ENCODE results near the gene TLL2.

The TLL2 gene

DNA sequence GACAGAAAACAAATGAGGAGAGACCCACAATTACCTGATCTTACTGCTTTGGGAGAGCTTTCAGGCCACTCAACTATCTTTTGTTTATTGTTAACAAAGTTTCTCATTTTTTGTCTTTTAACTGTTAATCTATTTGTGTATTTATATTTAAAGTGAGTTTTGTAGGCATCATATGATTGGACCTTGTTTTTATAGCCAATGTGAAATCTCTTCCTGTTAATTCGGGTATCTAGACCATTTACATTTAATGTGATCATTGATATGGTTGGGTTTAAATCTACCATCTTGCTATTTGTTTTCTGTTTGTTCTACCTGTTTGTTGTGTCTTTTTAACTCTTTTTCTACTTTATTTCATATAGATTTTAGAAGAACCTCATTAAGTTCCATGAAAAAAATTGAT lies 167.4 kb downstream of the TLL2 start:
- DNase-seq, result no peak

DNA sequence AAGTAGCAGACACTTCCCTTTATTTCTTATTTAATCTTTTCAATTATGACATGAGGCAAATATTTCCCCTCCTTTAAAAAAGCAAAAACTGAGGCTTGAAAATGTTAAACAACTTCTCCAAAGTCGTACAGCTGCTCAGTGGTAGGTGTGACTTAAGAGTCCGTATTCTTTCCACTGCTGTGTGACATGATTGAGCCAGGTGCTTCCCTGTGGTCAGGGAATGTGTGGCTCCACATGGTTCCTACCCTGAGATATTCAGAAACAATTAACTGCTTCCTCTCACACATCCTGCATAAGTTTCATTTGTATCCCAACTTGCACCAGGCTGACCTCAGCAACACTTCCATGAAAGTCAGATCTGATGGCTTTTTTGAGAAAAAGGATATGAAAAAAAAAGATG lies 168.5 kb downstream of the TLL2 start:
- DNase-seq, result no peak

DNA sequence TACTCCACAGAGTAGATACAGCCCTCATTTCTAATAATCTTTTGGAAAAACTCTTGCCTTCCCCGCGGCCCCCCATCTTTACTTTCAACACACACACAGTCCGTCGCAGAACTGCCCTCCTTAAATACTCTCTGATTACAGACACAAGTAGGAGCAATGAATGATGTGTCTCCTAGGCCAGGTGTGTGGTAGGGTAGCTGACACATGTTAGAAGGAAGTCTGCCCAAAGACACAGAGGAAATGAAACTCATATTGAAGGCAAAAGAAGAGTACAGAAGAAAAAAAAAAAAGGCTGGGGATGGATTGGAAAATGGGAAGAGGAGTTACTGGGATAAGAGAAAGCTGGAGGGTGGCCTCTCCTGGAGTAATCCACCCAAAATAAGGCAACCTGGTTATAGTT lies 169.5 kb downstream of the TLL2 start:
- no peak for DNase-seq

DNA sequence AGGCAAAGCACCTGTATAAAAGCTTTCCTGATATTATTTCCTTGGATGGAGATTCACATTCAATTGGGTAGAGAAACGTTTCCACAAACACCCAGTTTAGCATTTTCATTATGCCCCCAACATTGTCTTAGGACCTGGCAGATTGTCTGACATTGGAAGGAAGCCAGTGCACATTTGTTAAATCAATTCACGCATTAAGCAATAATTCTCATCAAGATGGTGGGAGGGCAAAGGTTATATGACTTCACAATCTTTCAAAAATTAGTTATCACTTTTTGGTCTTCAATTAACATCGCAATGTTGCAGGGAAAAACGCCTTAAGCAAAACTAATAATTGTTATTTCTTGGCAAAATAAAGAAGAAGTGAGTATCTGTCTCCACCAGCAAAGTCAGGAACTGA lies 171.3 kb downstream of the TLL2 start:
- no peak for DNase-seq

DNA sequence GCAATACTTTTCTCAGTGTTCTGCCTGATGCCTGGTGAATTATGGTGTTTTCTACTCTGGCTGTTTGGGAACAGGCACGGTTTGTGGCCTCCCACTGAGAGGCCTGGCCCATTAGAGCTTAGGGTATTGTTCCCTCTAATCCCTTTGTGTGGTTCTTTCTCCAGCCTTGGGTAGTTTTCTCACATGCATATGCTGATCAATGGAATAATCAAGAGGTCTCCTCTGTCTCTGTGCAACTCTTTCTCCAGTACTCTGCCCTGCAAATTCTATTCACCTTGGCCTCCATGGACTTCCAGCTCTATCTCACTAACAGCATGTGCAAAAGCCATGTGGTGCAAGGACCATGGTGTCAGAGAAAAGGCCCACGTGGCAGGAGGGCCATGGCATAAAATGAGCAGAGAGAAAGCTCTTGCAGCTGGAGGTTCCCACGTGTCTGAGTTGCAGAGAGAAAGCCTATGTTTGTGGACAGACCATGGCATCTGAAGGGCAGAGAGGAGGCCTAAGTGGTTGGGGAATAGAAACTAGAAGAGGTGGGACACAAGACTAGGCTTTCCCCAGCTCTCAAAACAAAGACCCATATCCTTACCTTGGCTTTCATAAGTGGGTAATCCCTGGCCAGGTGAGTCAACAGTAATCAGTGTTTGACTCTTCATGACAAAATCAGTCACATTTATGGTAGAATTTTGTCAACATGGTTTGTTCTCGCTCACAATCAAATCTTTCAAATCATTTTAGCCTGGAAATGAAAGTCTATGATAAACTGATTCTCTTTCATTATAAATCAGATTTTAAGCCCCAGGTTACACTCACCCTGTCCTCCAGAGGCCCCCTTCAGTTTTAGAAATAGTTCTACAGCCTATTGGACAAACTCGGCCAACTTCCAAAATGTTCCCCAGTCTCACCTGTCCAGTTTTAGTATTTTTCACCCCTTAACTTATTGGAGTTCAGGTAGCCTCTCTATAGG lies 172.2 kb downstream of the TLL2 start:
- DNase-seq, result no peak

DNA sequence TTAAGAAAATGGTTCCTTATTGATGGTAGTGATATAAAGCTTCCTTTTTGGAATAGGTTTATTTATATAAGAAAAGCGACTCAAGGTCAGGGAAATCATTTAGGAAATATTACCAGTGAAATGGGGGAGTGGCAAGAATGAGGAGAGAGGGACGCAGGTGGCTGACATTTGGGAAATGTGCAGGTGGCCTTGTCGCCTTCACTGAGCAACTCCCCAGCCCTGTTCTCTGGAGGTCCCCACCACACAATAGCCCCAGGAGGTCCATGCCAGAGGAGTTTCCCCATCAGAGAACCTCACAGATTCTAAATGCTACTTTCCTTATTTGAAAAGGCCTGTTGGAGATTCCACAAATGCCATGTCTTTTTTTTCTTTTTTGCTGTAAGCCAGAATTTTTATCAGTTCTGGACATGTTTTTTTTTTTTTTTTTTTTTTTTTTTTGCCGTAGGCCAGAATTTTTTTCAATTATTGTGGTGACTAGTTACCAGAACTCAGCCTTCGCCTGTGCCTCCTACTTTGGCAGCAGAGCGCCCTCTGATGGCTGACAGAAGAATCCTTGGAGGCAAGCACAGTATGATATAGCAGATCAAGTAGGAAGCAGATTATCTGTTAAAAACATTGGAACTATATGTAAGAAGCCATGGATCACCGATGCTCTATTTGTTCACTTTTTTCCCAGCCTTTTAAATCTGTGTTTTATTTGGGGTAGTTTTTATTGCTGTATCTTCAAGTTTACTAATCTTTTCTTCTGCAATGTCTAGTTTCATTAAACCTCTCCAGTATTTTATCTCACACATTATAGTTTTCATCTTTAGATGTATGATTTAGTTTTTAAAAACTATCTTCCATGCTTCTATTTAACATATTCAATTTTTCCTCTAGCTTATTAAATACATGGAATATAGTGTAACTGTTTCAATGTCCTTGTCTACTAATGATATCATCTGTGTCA lies 173.5 kb downstream of the TLL2 start:
- DNase-seq, result peak; percentile 65

DNA sequence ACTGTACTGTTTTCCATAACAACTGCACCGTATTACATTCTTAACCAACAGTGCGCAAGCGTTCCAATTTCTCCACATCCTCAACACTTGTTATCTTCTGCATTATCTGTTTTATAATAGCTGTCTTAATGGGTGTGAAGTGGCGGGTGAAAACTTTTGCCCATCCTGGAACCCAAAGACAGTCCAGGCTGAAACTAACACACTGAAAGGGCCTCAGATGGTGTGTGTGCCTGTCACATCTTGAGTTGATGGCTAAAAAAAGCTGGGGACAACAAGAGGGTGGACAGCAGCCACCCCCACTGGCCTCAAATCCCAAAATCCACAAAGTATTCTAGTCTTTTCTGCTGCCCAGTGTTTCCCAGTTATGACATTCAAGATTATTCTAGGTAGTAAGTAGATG lies 174.3 kb downstream of the TLL2 start:
- DNase-seq, result no peak

DNA sequence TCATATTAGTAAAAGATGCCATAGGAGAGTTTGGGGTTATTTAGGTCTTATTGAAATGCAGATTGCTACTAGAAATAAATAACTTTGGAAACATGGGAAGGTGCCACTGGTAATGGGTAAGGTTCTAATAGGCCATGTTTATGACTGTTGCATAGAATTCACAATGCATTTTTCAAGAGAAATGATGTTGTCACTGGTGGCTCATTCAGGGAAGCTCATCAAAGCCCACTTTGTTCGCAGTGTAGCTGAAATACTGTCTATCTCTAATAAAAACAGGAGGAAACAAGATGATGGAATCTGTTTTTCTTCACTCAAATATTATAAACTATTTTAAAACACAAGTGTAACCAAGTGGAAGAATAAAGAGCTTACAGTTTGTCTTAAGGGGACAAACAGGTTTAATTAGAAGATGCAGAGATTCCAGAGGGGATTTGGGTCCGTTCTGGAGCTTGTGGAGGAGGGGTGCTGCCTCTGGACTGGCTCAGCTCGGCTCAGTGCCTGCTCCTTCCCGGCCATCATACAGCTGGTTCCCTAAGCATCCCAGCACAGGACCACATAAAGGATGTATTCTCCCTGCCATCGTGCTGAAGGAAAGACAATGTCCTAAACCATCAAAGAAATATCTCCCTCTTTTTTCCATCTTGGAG lies 175.3 kb downstream of the TLL2 start:
- DNase-seq, result no peak

DNA sequence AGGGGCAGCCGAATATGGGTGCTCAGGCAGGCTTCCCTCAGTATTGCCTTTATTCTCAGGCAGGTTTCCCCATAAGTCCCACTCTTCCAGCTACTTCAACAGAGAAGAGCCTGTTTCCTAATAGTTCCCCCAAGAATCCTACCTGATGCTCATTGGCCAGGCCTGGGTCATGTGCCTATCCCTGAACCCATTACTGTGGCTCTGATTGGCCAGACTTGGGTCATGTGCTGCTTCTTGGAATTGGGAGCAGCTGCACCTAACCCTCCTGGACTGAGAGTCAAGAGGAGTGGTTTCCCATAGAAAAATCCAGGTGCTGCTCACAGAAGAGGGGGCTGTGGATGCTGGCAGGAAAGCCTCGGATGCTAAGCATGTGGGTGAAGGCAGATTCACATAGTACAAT lies 176.6 kb downstream of the TLL2 start:
- no peak for DNase-seq

DNA sequence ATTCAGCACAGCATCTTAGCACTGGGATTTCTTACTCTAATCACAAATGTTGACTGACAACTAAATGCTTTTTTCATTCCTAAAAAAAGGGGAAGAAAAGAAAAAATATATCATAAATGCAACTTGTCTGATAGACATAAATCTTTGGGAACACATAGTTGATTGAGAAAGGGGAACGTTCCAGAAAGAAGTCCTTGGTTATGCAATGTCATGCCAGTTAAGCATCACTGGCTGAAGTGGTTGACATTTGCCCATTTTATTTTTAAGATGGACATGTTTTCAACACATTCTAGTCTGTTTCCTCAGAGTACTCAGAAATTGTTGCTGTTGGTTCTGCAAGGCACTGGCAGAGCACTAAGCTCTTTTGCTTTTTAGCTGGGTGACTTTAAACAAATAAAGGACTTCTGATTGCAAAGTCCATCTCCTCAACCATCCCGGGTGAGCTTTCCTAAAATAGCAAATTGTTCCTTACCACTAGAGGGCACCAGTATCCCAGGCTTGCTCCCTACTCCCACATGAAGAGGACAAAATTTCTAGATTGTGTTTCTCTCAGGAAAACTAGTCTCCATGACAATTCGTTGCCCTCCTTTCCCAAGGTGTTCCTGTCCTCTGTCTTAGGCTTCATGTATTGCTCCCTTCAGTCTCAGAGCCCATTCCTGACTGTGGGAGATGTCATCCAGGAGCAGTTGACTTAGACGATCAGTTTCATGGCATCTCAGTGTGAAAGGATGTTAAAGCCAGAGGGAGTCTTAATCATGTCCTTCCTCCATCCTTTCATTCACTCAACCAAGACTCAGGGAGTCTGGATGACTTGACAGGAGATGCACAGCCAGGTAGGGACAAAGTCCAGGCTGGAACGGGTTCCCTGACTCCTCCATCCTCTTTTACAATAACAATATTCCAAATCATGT lies 178.9 kb downstream of the TLL2 start:
- peak; percentile 22 for DNase-seq

DNA sequence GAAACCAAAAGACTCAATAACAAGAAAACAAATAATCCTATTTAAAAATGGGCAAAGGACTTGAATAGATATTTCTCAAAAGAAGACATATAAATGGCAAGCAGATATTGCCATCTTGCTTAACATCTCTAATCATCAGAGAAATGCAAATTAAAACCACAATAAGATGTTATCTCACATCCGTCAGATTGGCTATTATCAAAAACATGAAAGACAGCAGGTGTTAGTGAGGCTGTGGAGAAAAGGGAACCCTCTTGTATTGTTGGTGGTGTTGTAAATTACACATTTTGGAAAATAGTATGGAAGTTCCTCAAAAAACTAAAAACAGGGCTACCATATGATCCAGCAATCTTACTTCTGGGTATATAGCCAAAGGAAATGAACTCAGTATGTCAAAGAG lies 180.6 kb downstream of the TLL2 start:
- DNase-seq, result no peak

DNA sequence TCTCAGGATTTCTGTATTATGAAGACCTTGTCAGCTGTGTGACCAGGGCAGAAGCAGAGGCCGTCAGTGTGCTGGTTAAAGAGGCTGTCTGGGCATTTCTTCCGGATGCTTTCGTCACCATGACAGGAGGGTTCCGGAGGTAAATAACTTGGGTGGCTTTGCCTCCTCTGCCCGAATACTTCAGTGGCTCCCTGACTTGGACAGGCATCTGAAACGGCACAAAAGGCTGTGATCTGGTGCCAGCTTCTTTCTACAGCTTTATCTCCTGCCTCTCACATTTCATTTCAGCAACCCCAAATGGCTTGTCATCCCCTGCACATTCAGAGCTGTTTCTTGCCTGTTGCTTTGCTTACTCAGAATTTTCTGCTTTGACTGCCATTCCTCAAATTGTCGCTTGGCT lies 186.3 kb downstream of the TLL2 start:
- DNase-seq, result no peak

DNA sequence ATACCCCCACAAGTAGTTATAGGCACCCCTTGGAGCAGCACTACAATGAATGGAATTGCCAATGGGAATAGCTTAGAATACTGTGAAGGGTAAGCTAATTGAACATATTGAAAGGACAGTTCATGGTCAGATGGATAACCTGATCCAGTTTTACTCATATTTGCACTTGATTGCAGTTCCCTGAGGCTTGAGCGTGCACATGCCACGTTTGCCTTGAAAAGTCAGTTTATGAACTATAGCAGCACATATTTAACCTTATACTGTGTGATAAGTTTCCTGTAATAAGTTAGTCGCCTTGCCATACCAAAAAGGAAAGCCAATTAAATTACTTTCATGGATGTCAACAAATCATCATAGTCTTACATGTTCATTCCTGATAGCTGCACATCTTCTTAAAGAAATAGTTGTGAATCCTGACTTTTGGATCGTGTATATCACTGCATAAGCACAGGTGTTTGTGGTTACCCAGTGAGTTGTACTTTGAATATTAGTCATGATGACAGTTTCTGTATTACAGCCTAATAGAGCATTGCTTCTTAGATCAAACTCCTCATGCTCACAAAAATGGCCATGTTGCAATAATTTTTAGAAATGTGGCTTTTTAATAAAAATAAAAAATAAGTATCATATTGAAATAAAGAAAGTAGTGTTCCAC lies 187.9 kb downstream of the TLL2 start:
- no peak for DNase-seq

DNA sequence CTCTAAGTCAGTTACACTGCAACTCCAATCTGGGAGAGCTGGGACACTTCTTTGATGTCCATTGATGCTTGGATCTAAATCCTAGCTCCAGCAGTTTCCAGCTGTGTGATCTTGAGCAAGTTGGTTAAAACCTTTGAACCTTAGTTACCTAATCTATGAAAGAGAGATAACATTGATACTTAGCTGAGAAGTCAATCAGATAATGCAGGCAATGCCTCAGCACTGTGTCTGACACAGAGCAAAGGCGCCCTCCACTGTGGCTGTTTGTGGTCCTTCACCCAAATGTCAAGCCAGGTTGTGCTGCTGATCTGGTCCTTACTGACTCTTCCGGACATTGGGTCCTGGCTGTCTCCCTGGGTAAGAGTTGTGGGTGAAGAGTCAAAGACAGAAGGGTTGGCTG lies 189.3 kb downstream of the TLL2 start:
- DNase-seq, result no peak

DNA sequence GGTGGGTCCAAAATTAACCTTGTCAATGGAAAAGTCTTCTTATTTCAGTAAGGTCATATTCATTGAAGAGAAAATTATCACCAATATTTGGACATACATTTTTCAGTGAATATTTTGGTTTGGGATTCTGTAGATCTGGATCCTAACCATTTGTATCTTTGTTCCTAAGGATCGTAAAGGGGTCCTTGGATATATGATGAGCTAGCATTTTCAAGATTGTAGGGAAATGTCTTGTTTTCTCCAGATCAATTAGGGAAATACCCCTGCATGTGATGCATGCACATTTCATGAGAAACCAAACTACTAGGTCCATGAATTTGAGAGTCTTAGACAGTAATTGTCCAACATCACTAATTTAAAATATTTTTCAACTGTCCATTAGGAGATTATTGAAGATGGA lies 191.5 kb downstream of the TLL2 start:
- no peak for DNase-seq

DNA sequence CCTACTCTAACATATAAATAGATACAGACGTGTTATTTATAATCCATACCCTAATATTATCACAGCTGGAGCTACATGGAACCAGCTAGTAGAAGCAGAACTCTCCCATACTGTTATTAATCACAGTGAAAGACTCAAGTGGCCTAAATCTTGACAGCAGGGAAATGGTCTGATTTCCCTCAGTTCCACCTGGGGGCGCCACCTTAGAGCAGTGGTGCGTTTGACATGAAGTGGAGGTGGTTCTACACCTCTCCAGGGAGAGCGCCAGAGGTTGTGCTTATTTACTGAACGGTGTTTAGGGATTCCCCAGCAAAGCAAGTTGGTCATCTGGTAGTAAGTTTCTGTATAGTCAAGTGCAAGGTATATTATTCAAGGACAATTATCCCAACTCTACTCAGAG lies 191.9 kb downstream of the TLL2 start:
- DNase-seq, result no peak

DNA sequence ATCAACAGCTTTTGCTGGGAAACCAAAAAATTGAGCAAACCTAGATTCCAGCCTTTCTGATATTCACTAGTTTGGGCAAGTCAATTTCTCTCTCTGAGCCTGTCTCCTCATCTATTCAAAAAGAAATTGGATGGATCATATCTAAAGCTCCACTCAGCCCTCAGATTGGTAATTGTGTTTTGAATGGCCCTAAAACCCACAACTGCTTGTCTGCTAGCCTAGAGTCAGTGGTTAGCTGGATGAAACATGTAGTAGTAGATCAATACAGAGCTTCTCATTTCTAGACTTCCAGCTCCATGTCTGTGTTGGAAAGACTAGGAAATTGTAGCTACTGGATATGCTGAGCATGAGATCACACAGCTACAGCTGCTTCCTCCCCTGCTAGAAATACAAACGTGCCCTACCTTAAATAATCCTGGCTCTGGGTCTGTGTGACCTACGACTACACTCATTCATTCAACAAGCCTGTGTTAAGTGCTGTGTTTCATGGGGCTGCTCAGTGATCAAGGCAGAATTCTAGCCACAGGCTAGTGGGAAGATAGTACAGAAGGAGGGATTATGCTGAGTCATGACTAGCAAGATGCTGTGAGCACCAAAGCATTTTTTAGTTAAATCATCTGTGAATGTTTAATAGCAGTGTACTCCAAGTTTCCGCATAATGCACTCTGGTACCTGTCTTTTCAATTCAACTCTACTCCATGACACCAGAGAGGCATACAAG lies 193.8 kb downstream of the TLL2 start:
- DNase-seq, result peak; percentile 5

DNA sequence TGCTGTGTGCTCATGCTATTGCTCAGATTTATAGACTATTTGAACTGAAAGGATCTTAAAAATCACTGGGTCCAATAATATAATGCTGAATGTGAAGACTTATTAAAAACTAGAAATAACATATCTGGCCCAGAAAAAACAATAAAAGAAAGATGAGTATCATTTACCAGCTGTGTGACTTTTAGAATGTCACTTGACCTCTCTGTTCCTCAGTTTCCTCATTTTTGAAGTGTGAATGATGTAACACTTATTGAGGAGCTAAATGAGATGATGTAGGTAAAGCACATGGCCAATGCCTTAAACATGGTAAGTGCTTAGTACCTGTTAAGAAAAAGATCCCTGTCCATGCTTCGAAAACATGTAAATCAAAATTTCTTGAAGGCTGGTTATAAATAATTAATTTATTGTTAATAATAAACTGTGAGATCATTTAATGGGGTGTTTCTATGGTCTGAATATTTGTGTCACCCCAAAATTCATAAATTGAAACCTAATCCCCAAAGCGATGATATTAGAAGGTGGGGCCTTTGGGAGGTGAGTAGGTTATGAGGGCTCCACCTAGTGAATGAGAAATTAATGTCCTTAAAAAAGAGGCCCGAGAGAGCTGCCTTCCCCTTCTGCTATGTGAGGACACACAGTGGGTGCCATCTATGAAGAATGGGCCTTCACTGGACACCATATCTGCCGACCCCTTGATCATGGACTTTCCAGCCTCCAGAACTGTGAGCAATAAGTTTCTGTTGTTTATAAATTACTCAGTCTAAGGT lies 196.5 kb downstream of the TLL2 start:
- no peak for DNase-seq
